Astrocyte (in vitro differentiated cells and primary cell): ENCODE measurements around the gene IL20RA.

Experiments
- CTCF ChIP-seq: IDR thresholded peaks from 2 replicates; pipeline ENCODE4 v1.5.1; 2011; ENCODE audit warnings: low read depth, mild to moderate bottlenecking, inconsistent platforms, low read length, moderate library complexity; ENCODE audit not compliant: insufficient read depth
- EZH2 ChIP-seq: IDR thresholded peaks from 2 replicates; pipeline ENCODE4 v1.6.1; 2012; ENCODE audit warnings: mild to moderate bottlenecking, low read length, inconsistent platforms; ENCODE audit not compliant: insufficient read depth

GRCh38 chr6:137008204-137008603, 36.6 kb downstream of the IL20RA start:
- TF ChIP-seq CTCF, result no peak
- no peak for TF ChIP-seq EZH2
